ENCODE results near the gene SRD5A3. TPM values are rescaled to one million over a fixed set of nuclear protein-coding genes. Genes with fewer than 3 reads are reported as not detected.

SRD5A3 gene
- polyA plus RNA-seq, 1 donor from 2014 or later: 6.2 TPM

DNA sequence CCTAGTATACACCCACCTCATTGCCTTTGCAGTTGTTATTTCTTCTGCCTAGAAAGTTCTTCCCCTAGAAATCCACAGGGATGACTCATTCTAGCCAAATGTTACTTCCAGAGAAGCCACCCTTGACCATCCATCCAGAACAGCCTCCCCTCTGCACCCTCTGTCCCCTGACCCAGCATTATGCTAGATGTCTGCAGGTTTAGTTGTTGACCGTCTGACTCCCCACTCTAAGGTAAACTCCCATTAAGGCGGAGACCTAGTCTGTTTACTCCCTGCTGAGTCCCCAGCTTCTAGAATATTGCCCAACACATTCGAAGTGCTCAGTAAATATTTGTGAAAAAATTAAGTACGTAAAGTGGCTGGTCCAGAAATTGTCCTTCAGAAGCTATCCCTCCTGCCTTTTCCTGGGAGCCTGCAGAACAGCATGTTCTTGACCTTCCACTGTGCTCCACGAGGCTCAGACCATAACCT is 11.0 kb downstream of the SRD5A3 start:
- no peaks in the 10 kb centered on the region for H3K27me3 ChIP-seq (ENCODE audit: insufficient read depth, low read depth, low read length)
- H4K20me1 ChIP-seq (ENCODE audit: insufficient read depth): no peaks in the 10 kb centered on the region
- no peaks in the 10 kb centered on the region for H3F3A ChIP-seq (ENCODE audit: insufficient read depth, low read length, poor library complexity, severe bottlenecking)
- H3K9ac ChIP-seq (ENCODE audit: low read length): no peak overlapping the region
- no peaks in the 10 kb centered on the region for H3K9me3 ChIP-seq (ENCODE audit: low read length)
- H3K4me2 ChIP-seq (ENCODE audit: low read length): no peak overlapping the region
- no peak overlapping the region for H2AFZ ChIP-seq (ENCODE audit: low read depth, low read length)
- H3K79me2 ChIP-seq (replicated peaks; ENCODE audit: insufficient read depth, low read length): no peaks in the 10 kb centered on the region
- H3K9me2 ChIP-seq (ENCODE audit: insufficient read depth, low read length): no peaks in the 10 kb centered on the region
- H3K36me3 ChIP-seq (ENCODE audit: insufficient read depth, low read length): no peaks in the 10 kb centered on the region
- TF ChIP-seq SMC3 (conservative IDR thresholded peaks at IDR 0.05; ENCODE audit: poor library complexity) (no peak), RAD21 (conservative IDR thresholded peaks at IDR 0.05) (no peak), EZH2 (IDR thresholded peaks at IDR 0.05; ENCODE audit: borderline replicate concordance, insufficient read depth, low read length, poor library complexity, severe bottlenecking) (no peak), POLR2AphosphoS5 (IDR thresholded peaks at IDR 0.05) (no peak), TAF1 (IDR thresholded peaks at IDR 0.05; ENCODE audit: low read depth) (no peak), MXI1 (conservative IDR thresholded peaks at IDR 0.05; ENCODE audit: poor library complexity, severe bottlenecking) (no peak), EP300 (conservative IDR thresholded peaks at IDR 0.05; ENCODE audit: poor library complexity, severe bottlenecking) (no peak)
- TF ChIP-seq, protein P1, sequence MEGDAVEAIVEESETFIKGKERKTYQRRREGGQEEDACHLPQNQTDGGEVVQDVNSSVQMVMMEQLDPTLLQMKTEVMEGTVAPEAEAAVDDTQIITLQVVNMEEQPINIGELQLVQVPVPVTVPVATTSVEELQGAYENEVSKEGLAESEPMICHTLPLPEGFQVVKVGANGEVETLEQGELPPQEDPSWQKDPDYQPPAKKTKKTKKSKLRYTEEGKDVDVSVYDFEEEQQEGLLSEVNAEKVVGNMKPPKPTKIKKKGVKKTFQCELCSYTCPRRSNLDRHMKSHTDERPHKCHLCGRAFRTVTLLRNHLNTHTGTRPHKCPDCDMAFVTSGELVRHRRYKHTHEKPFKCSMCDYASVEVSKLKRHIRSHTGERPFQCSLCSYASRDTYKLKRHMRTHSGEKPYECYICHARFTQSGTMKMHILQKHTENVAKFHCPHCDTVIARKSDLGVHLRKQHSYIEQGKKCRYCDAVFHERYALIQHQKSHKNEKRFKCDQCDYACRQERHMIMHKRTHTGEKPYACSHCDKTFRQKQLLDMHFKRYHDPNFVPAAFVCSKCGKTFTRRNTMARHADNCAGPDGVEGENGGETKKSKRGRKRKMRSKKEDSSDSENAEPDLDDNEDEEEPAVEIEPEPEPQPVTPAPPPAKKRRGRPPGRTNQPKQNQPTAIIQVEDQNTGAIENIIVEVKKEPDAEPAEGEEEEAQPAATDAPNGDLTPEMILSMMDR (IDR thresholded peaks at IDR 0.05; ENCODE audit: poor library complexity, severe bottlenecking): no peak
- TF ChIP-seq, protein P2, sequence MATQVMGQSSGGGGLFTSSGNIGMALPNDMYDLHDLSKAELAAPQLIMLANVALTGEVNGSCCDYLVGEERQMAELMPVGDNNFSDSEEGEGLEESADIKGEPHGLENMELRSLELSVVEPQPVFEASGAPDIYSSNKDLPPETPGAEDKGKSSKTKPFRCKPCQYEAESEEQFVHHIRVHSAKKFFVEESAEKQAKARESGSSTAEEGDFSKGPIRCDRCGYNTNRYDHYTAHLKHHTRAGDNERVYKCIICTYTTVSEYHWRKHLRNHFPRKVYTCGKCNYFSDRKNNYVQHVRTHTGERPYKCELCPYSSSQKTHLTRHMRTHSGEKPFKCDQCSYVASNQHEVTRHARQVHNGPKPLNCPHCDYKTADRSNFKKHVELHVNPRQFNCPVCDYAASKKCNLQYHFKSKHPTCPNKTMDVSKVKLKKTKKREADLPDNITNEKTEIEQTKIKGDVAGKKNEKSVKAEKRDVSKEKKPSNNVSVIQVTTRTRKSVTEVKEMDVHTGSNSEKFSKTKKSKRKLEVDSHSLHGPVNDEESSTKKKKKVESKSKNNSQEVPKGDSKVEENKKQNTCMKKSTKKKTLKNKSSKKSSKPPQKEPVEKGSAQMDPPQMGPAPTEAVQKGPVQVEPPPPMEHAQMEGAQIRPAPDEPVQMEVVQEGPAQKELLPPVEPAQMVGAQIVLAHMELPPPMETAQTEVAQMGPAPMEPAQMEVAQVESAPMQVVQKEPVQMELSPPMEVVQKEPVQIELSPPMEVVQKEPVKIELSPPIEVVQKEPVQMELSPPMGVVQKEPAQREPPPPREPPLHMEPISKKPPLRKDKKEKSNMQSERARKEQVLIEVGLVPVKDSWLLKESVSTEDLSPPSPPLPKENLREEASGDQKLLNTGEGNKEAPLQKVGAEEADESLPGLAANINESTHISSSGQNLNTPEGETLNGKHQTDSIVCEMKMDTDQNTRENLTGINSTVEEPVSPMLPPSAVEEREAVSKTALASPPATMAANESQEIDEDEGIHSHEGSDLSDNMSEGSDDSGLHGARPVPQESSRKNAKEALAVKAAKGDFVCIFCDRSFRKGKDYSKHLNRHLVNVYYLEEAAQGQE (IDR thresholded peaks at IDR 0.05; ENCODE audit: borderline replicate concordance): no peak
- H3K27ac ChIP-seq (ENCODE audit: low read length): no peak overlapping the region
- H3K4me3 ChIP-seq (ENCODE audit: low read length): no peak overlapping the region

DNA sequence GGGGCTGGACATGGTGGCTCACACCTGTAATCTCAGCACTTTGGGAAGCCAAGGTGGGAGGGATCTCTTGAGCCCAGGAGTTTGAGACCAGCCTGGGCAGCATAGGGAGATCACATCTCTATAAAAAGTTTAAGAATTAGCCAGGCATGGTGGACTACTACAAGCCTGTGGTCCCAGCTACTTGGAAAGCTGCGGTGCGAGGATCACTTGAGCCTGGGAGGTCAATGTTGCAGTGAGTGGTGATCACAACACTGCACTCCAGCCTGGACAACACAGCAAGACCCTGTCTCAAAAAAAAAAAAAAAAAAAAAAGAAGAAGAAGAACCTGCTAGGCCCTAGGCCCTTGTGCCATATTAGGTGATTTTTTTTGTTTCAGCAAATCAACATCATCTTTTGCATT is 12.2 kb downstream of the SRD5A3 start:
- no peak overlapping the region for H3K9ac ChIP-seq (ENCODE audit: low read length)
- no peaks in the 10 kb centered on the region for H3K36me3 ChIP-seq (ENCODE audit: insufficient read depth, low read length)
- no peaks in the 10 kb centered on the region for H3K9me3 ChIP-seq (ENCODE audit: low read length)
- H3K9me2 ChIP-seq (ENCODE audit: insufficient read depth, low read length): no peaks in the 10 kb centered on the region
- no peaks in the 10 kb centered on the region for H3K27me3 ChIP-seq (ENCODE audit: insufficient read depth, low read depth, low read length)
- H3K4me2 ChIP-seq (ENCODE audit: low read length): no peak overlapping the region
- H3K4me3 ChIP-seq (ENCODE audit: low read length): no peak overlapping the region
- no peak overlapping the region for H2AFZ ChIP-seq (ENCODE audit: low read depth, low read length)
- no peak overlapping the region for H3K27ac ChIP-seq (ENCODE audit: low read length)
- no peaks in the 10 kb centered on the region for H4K20me1 ChIP-seq (ENCODE audit: insufficient read depth)
- TF ChIP-seq SMC3 (conservative IDR thresholded peaks at IDR 0.05; ENCODE audit: poor library complexity) (no peak), TAF1 (IDR thresholded peaks at IDR 0.05; ENCODE audit: low read depth) (no peak), RAD21 (conservative IDR thresholded peaks at IDR 0.05) (no peak), EP300 (conservative IDR thresholded peaks at IDR 0.05; ENCODE audit: poor library complexity, severe bottlenecking) (no peak), EZH2 (IDR thresholded peaks at IDR 0.05; ENCODE audit: borderline replicate concordance, insufficient read depth, low read length, poor library complexity, severe bottlenecking) (no peak), POLR2AphosphoS5 (IDR thresholded peaks at IDR 0.05) (no peak), MXI1 (conservative IDR thresholded peaks at IDR 0.05; ENCODE audit: poor library complexity, severe bottlenecking) (no peak)
- TF ChIP-seq, protein P1 (IDR thresholded peaks at IDR 0.05; ENCODE audit: poor library complexity, severe bottlenecking): no peak
- TF ChIP-seq, protein P2 (IDR thresholded peaks at IDR 0.05; ENCODE audit: borderline replicate concordance): no peak
- no peaks in the 10 kb centered on the region for H3F3A ChIP-seq (ENCODE audit: insufficient read depth, low read length, poor library complexity, severe bottlenecking)
- H3K79me2 ChIP-seq (replicated peaks; ENCODE audit: insufficient read depth, low read length): no peaks in the 10 kb centered on the region
